Neural progenitor cell (in vitro differentiated cells): Measurements from ENCODE around the gene DCLK2. TPM values are rescaled to one million over a fixed set of nuclear protein-coding genes. Genes with fewer than 3 reads are reported as not detected.

Source experiments
- DNase-seq: peaks from one replicate; pipeline ENCODE4 v3.0.0-alpha.2; 2016; ENCODE audit warnings: low spot score
- H2AFZ ChIP-seq: fragments of 200-600 bp; sonication (generic); replicated peaks from 2 replicates; pipeline ENCODE4 v1.6.1; 2016; ENCODE audit warnings: antibody characterized with exemption
- H3F3A ChIP-seq: fragments of 200-600 bp; sonication (generic); 2 replicates; pipeline ENCODE4 v1.6.1; 2016; ENCODE audit warnings: antibody characterized with exemption, low read depth
- H3K27ac ChIP-seq: fragments of 200-600 bp; sonication (generic); 2 replicates; pipeline ENCODE4 v1.5.1; 2016; ENCODE audit warnings: mild to moderate bottlenecking
- H3K27me3 ChIP-seq: fragments of 200-600 bp; sonication (generic); 2 replicates; pipeline ENCODE4 v1.6.1; 2016; ENCODE audit warnings: mild to moderate bottlenecking, moderate library complexity
- H3K36me3 ChIP-seq: fragments of 200-600 bp; sonication (generic); 2 replicates; pipeline ENCODE4 v1.5.1; 2016
- H3K4me1 ChIP-seq: fragments of 200-600 bp; sonication (generic); 2 replicates; pipeline ENCODE4 v1.6.1; 2016; ENCODE audit warnings: mixed run types
- H3K4me2 ChIP-seq: fragments of 200-600 bp; sonication (generic); 2 replicates; pipeline ENCODE4 v1.6.1; 2016
- H3K4me3 ChIP-seq: fragments of 200-600 bp; sonication (generic); 2 replicates; pipeline ENCODE4 v1.5.1; 2016
- H3K79me2 ChIP-seq: fragments of 200-600 bp; sonication (generic); 2 replicates; pipeline ENCODE4 v1.6.1; 2016; ENCODE audit warnings: low read depth
- H3K9ac ChIP-seq: fragments of 200-600 bp; sonication (generic); 2 replicates; pipeline ENCODE4 v1.6.1; 2016
- H3K9me3 ChIP-seq: fragments of 200-600 bp; sonication (generic); 2 replicates; pipeline ENCODE4 v1.5.1; 2016; ENCODE audit warnings: low read depth
- H4K20me1 ChIP-seq: fragments of 200-600 bp; sonication (generic); 2 replicates; pipeline ENCODE4 v1.6.1; 2016; ENCODE audit warnings: low read depth
- H3K27ac Mint-ChIP-seq: 3 replicates; pipeline ENCODE4 v1.8.0; 2021; ENCODE audit warnings: mixed read lengths
- H3K27me3 Mint-ChIP-seq: 2 replicates; pipeline ENCODE4 v1.8.0; 2022; ENCODE audit warnings: low read depth, mild to moderate bottlenecking, inconsistent platforms, moderate library complexity, mixed read lengths; ENCODE audit not compliant: insufficient read depth
- H3K36me3 Mint-ChIP-seq: 3 replicates; pipeline ENCODE4 v1.8.0; 2021; ENCODE audit warnings: mixed read lengths
- H3K4me1 Mint-ChIP-seq: 3 replicates; pipeline ENCODE4 v1.8.0; 2021; ENCODE audit warnings: mixed read lengths
- H3K4me3 Mint-ChIP-seq: 3 replicates; pipeline ENCODE4 v1.8.0; 2021; ENCODE audit warnings: mild to moderate bottlenecking, moderate library complexity, mixed read lengths
- H3K9me3 Mint-ChIP-seq: 3 replicates; pipeline ENCODE4 v1.8.0; 2020; ENCODE audit warnings: mixed read lengths
- CTCF ChIP-seq: fragments of 200-600 bp; sonication (generic); IDR thresholded peaks from 2 replicates; pipeline ENCODE4 v1.5.1; 2017; ENCODE audit warnings: antibody characterized with exemption, mild to moderate bottlenecking
- EZH2 ChIP-seq: fragments of 200-600 bp; sonication (generic); IDR thresholded peaks from 2 replicates; pipeline ENCODE4 v1.6.1; 2017; ENCODE audit warnings: antibody characterized with exemption, mild to moderate bottlenecking, moderate library complexity
- EZH2phosphoT487 ChIP-seq: fragments of 200-600 bp; sonication (generic); IDR thresholded peaks from 2 replicates; pipeline ENCODE4 v1.6.1; 2017; ENCODE audit warnings: antibody characterized with exemption
- total RNA-seq: library from RNA; depleted of rRNA; stranded (reverse); fragments of >200 nt; gene quantifications from 2 replicates; pipeline ENCODE4 v1.2.3, GENCODE V29; 2015; ENCODE audit warnings: low replicate concordance

Gene DCLK2
- total RNA-seq, 1 donor from 2014 or later = 11.7 TPM

DNA sequence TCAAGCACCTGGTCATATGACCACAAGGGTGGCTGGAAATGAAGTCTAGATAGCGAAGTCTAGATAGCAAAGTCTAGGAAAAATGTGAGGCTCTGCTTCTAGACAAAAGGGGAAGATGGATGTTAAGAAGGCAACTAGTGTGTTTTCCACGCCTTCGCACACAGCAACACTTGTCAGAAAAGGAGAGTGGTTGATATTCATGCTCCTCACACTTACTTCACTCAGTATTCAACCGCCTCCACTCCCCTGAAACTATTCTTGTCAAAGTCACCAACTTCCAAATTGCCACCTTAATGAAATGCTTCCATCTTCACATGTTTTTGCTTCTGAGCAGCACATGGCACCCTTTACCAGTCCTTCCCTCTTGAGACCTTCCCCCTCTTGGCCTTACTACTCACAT is 27.7 kb upstream of the DCLK2 start:
- Histone ChIP-seq H3K4me1 (peaks cover 6% of the 10 kb centered on the region), H3F3A (no peaks in the 10 kb centered on the region), H3K27me3 (no peaks in the 10 kb centered on the region), H3K9ac (no peak overlapping the region), H3K4me2 (no peak overlapping the region), H3K36me3 (no peaks in the 10 kb centered on the region), H4K20me1 (no peaks in the 10 kb centered on the region), H3K9me3 (no peaks in the 10 kb centered on the region), H2AFZ (no peak overlapping the region), H3K27ac (no peak overlapping the region), H3K79me2 (no peaks in the 10 kb centered on the region), H3K4me3 (no peak overlapping the region)
- no peak overlapping the region for H3K4me3 Mint-ChIP-seq
- no peaks in the 10 kb centered on the region for H3K36me3 Mint-ChIP-seq
- no peak overlapping the region for H3K27ac Mint-ChIP-seq
- no peak for DNase-seq
- no peaks in the 10 kb centered on the region for H3K9me3 Mint-ChIP-seq
- TF ChIP-seq CTCF (no peak), EZH2phosphoT487 (no peak), EZH2 (no peak)
- no peaks in the 10 kb centered on the region for H3K27me3 Mint-ChIP-seq
- H3K4me1 Mint-ChIP-seq = peaks cover 5% of the 10 kb centered on the region

GRCh38 chr4:150051111-150051510 is 27.1 kb upstream of the DCLK2 start:
- H3K4me1 ChIP-seq = peaks cover 6% of the 10 kb centered on the region
- no peaks in the 10 kb centered on the region for H3K9me3 ChIP-seq
- H4K20me1 ChIP-seq = no peaks in the 10 kb centered on the region
- no peak overlapping the region for H2AFZ ChIP-seq
- no peak overlapping the region for H3K27ac ChIP-seq
- H3K27me3 ChIP-seq = no peaks in the 10 kb centered on the region
- Mint-ChIP-seq H3K4me3 (no peak overlapping the region), H3K27me3 (no peaks in the 10 kb centered on the region), H3K4me1 (peaks cover 5% of the 10 kb centered on the region), H3K9me3 (no peaks in the 10 kb centered on the region), H3K36me3 (no peaks in the 10 kb centered on the region), H3K27ac (no peak overlapping the region)
- H3K9ac ChIP-seq = no peak overlapping the region
- H3F3A ChIP-seq = no peaks in the 10 kb centered on the region
- no peak overlapping the region for H3K4me2 ChIP-seq
- no peak overlapping the region for H3K4me3 ChIP-seq
- DNase-seq = no peak
- TF ChIP-seq EZH2 (no peak), CTCF (no peak), EZH2phosphoT487 (no peak)
- no peaks in the 10 kb centered on the region for H3K79me2 ChIP-seq
- no peaks in the 10 kb centered on the region for H3K36me3 ChIP-seq

GRCh38 chr4:150055467-150055866 is 22.8 kb upstream of the DCLK2 start:
- no peak overlapping the region for H2AFZ ChIP-seq
- no peaks in the 10 kb centered on the region for H3K9me3 ChIP-seq
- no peaks in the 10 kb centered on the region for H3K27me3 ChIP-seq
- H3K27me3 Mint-ChIP-seq = no peaks in the 10 kb centered on the region
- H3K4me1 Mint-ChIP-seq = no peaks in the 10 kb centered on the region
- H3K27ac ChIP-seq = no peak overlapping the region
- no peak overlapping the region for H3K4me3 ChIP-seq
- H3K36me3 ChIP-seq = no peaks in the 10 kb centered on the region
- no peaks in the 10 kb centered on the region for H3F3A ChIP-seq
- H3K9me3 Mint-ChIP-seq = no peaks in the 10 kb centered on the region
- no peak for DNase-seq
- TF ChIP-seq CTCF (no peak), EZH2phosphoT487 (no peak), EZH2 (no peak)
- no peaks in the 10 kb centered on the region for H3K36me3 Mint-ChIP-seq
- no peak overlapping the region for H3K9ac ChIP-seq
- no peaks in the 10 kb centered on the region for H3K79me2 ChIP-seq
- H3K4me2 ChIP-seq = no peak overlapping the region
- H4K20me1 ChIP-seq = no peaks in the 10 kb centered on the region
- no peak overlapping the region for H3K4me3 Mint-ChIP-seq
- no peak overlapping the region for H3K27ac Mint-ChIP-seq
- H3K4me1 ChIP-seq = no peaks in the 10 kb centered on the region
